GM12801 (cell line): ENCODE measurements around the gene ALDH1A1.

Experiments
- CTCF ChIP-seq: IDR thresholded peaks from one replicate; pipeline ENCODE4 v1.5.1; 2011; ENCODE audit warnings: control low read depth; ENCODE audit not compliant: insufficient read length; ENCODE audit errors: extremely low read depth

The ALDH1A1 gene

GRCh38 chr9:72937545-72937944 lies 15.3 kb downstream of the ALDH1A1 start:
- TF ChIP-seq CTCF: no peak

GRCh38 chr9:72936679-72937078 lies 16.2 kb downstream of the ALDH1A1 start:
- TF ChIP-seq CTCF: no peak

- TF ChIP-seq CTCF: no peak
Measured at GRCh38 chr9:72936266-72936665, 16.6 kb downstream of the ALDH1A1 start.

- no peak for TF ChIP-seq CTCF
Measured at GRCh38 chr9:72935595-72935994, 17.3 kb downstream of the ALDH1A1 start.

GRCh38 chr9:72933730-72934665 lies 18.9 kb downstream of the ALDH1A1 start:
- no peak for TF ChIP-seq CTCF

GRCh38 chr9:72932619-72933018 lies 20.2 kb downstream of the ALDH1A1 start:
- no peak for TF ChIP-seq CTCF

GRCh38 chr9:72931897-72932296 lies 21.0 kb downstream of the ALDH1A1 start:
- no peak for TF ChIP-seq CTCF
